T-helper 1 cell treated with Interleukin-12 subunit alpha and Interleukin-12 subunit beta and Interleukin-4 antibody, amounts not matched to agents 30 ng/mL and 1 ng/mL, for 36 hours (primary cell): ENCODE data around the gene NME2. TPM values are rescaled to one million over a fixed set of nuclear protein-coding genes. Genes with fewer than 3 reads are reported as not detected.

Source experiments
- intact Hi-C: fragments of 100-400 bp; cut with micrococcal nuclease; formaldehyde crosslinking; loops from one replicate; pipeline ENCODE4 v1.15.1; 2024
- total RNA-seq: library from RNA; stranded (reverse); gene quantifications from 2 replicates; pipeline ENCODE4 v1.2.3, GENCODE V29; 2022

Gene NME2
- total RNA-seq, 1 donor from 2014 or later: 403 TPM

- intact Hi-C loops: loop anchor here (5.0 kb wide), 1 partner anchor 45 kb away; no protein-coding TSS in a partner anchor
These were observed 25.7 kb downstream of the NME2 start for GRCh38 chr17:51191895-51192294.

DNA sequence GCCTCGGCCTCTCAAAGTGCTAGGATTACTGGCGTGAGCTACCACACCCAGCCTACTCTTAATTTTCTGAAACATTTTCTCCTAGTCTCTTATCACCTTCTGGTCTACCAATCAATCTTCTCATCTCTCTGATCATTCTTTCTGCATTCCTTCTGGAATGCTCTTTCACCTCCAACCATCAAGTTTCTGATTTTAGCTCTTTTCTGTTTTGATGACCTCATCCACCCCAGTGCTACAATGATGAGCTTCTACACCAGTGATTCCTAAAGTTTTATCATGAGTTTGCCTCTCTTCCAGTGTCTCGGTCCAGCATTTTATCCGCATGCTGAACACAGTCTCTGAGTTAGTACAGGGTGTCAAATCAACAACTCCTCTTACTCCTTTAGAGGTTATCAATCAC lies 31.5 kb downstream of the NME2 start:
- intact Hi-C loops: no loop called here

- intact Hi-C loops: no loop called here
These were observed 34.1 kb downstream of the NME2 start for GRCh38 chr17:51200295-51200694.

DNA sequence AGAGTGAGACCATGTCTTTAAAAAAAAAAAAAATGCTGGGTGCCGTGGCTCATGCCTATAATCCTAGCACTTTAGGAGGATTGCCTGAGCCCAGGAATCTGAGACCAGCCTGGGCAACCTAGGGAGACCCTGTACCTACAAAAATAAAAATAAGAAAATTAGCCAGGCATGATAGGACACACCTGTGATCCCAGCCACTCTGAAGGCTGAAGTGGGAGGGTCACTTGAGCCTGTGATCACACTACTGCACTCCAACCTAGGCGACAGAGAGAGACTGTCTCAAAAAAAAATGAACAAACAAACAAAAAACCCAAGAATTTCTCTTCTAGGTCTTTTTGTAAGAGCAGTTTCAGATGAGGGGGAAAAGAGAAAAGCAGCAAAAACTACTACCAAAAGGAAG lies 34.6 kb downstream of the NME2 start:
- intact Hi-C loops: no loop called here

DNA sequence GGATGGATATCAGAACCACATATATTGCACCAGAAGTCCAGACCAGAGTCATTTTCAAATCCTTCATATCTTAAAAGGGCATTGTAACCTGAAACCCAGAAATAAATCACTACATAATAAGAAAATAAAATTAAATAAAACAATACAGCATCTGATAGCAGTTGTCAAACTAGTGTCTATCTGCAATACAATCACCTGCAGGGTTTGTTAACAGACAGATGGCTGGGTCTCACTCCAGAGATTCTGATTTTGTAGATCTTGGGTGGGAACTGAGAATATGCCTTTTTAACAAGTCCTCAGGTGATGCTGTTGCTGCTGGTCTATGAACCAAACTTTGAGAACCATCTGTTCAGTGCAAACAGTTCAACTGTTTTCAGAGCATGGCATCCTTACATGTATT lies 37.6 kb downstream of the NME2 start:
- intact Hi-C loops: no loop called here

DNA sequence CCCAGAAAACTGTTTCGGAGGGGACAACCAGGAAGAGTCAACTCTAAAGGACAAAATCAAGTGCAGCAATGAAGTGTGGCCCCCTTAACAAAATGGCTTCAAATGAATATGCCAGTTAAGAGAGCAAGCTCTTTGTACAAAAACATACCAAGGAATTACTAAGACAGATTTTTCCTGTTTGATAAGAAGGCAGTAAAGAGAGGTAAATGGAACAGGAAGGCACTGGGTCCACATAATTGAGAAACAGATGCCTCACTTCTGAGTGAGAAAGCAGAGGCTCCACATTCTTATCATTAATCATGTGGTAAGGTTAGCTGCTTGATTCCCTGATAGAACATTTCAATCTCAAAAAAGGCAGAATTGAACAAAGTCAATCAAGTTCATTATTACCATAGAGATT lies 48.7 kb downstream of the NME2 start:
- intact Hi-C loops: no loop called here

DNA sequence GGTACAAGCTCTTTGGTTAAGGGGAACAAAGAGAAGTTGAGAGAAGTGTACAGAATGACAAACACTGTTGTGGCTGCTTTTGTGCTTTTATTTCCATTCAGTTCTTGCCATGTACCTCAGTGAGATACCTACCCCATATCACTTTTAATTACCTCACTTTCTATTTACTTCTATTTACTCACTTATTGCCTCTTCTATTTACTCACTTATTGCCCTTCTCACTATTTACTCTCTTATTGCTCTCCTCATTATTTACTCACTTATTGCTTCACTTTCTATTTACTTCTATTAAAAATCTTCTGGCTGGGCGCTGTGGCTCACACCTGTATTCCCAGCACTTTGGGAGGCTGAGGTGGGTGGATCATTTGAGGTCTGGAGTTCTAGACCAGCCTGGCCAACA lies 51.7 kb downstream of the NME2 start:
- intact Hi-C loops: no loop called here

- intact Hi-C loops: no loop called here
These were observed 55.1 kb downstream of the NME2 start for GRCh38 chr17:51221322-51221721.

Other genes starting within 250 kb of the NME2 start
- gene SPAG9, start 45.5 kb upstream of the NME2 start, total RNA-seq: 54.6 and 56.8 TPM in 2 replicates
- gene NME1, start 12.9 kb upstream of the NME2 start, total RNA-seq: 153 and 158 TPM in 2 replicates
- 12.0 and 13.7 TPM in 2 replicates for gene MBTD1, start 93.6 kb downstream of the NME2 start, total RNA-seq
- gene UTP18, start 94.1 kb downstream of the NME2 start, total RNA-seq: 52.6 and 52.9 TPM in 2 replicates